ENCODE measurements around the gene INPP5A.
"Not testable (repeated sequence)": the region's sequence is repeated elsewhere in the genome, so short reads cannot be mapped to it uniquely, and the experiment has no call there.

INPP5A gene

GRCh38 chr10:132811891-132812481, 274.4 kb downstream of the INPP5A start:
- DNase-seq, result no peak

GRCh38 chr10:132812520-132812919, 274.9 kb downstream of the INPP5A start:
- DNase-seq, result no peak

GRCh38 chr10:132813001-132813401, 275.4 kb downstream of the INPP5A start:
- DNase-seq, result no peak

- DNase-seq, result no peak
Observed at GRCh38 chr10:132813560-132814468, 276.2 kb downstream of the INPP5A start.

- no peak for DNase-seq
Observed at GRCh38 chr10:132814469-132814856, 276.9 kb downstream of the INPP5A start.

GRCh38 chr10:132815168-132815857, 277.7 kb downstream of the INPP5A start:
- DNase-seq, result no peak

GRCh38 chr10:132816718-132817117, 279.1 kb downstream of the INPP5A start:
- no peak for DNase-seq

GRCh38 chr10:132817701-132818211, 280.2 kb downstream of the INPP5A start:
- no peak for DNase-seq

- DNase-seq, result no peak
Observed at GRCh38 chr10:132820056-132820455, 282.5 kb downstream of the INPP5A start.

- DNase-seq, result not testable (repeated sequence)
Observed at GRCh38 chr10:132825783-132826523, 288.4 kb downstream of the INPP5A start.

- DNase-seq, result no peak
Observed at GRCh38 chr10:132826524-132827422, 289.2 kb downstream of the INPP5A start.

- DNase-seq, result no peak
Observed at GRCh38 chr10:132827423-132827789, 289.8 kb downstream of the INPP5A start.

GRCh38 chr10:132827861-132828539, 290.4 kb downstream of the INPP5A start:
- no peak for DNase-seq

- no peak for DNase-seq
Observed at GRCh38 chr10:132828681-132829080, 291.1 kb downstream of the INPP5A start.

- DNase-seq, result no peak
Observed at GRCh38 chr10:132829403-132829802, 291.8 kb downstream of the INPP5A start.

- DNase-seq, result no peak
Observed at GRCh38 chr10:132832186-132832969, 294.8 kb downstream of the INPP5A start.
